ENCODE measurements around the gene EFNA4.

Gene EFNA4

GRCh38 chr1:155079487-155080311, 16.2 kb downstream of the EFNA4 start:
- TF ChIP-seq GATA3 (IDR thresholded peaks at IDR 0.05; ENCODE audit: low read depth, low read length) (no peak), GATA2 (IDR thresholded peaks at IDR 0.05; ENCODE audit: low read depth, low read length) (no peak)

- TF ChIP-seq GATA2 (IDR thresholded peaks at IDR 0.05; ENCODE audit: low read depth, low read length) (no peak), GATA3 (IDR thresholded peaks at IDR 0.05; ENCODE audit: low read depth, low read length) (no peak)
These were observed 17.0 kb downstream of the EFNA4 start for GRCh38 chr1:155080312-155081228.

GRCh38 chr1:155081472-155082300, 18.1 kb downstream of the EFNA4 start:
- TF ChIP-seq GATA3 (IDR thresholded peaks at IDR 0.05; ENCODE audit: low read depth, low read length) (no peak), GATA2 (IDR thresholded peaks at IDR 0.05; ENCODE audit: low read depth, low read length) (no peak)

DNA sequence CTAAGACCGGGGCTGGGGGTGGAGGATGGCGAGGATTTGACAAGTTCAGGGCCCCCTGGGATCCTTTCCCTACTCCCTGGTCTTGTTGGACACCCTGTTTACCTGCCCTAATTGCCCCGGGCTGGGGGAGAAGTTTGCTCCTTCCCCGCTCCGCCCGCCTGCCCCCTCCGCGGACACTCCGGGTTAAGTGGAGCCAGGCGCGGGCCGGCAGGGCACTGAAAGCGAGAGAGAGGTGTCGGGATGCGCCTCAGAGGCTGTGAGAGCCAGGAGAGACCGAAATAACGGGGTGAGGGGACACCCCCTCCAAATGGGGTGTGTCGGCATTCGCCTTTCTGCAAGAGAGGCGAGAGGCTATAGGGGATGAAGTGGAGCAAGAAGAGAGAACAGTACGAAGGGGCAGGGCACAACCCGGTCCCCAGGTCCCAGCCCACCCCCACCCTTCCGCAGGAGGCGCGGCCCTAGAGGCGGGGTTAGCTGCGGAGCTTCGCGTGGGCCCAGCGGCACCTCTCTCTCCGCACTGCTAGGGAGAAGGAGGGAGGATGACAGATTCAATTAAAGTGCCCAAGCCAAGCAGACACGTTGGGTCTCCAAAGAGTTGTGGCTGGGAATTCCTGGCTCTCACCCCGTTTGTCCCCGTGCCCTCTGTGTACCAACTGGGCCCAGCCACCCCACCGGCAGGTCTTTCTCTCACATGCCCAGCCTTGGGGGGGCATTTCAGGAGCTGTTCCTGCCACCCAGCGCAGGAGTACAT, 18.9 kb downstream of the EFNA4 start:
- TF ChIP-seq GATA2 (IDR thresholded peaks at IDR 0.05; ENCODE audit: low read depth, low read length) = no peak

GRCh38 chr1:155083052-155083541, 19.6 kb downstream of the EFNA4 start:
- TF ChIP-seq GATA3 (IDR thresholded peaks at IDR 0.05; ENCODE audit: low read depth, low read length) (no peak), GATA2 (IDR thresholded peaks at IDR 0.05; ENCODE audit: low read depth, low read length) (no peak)

DNA sequence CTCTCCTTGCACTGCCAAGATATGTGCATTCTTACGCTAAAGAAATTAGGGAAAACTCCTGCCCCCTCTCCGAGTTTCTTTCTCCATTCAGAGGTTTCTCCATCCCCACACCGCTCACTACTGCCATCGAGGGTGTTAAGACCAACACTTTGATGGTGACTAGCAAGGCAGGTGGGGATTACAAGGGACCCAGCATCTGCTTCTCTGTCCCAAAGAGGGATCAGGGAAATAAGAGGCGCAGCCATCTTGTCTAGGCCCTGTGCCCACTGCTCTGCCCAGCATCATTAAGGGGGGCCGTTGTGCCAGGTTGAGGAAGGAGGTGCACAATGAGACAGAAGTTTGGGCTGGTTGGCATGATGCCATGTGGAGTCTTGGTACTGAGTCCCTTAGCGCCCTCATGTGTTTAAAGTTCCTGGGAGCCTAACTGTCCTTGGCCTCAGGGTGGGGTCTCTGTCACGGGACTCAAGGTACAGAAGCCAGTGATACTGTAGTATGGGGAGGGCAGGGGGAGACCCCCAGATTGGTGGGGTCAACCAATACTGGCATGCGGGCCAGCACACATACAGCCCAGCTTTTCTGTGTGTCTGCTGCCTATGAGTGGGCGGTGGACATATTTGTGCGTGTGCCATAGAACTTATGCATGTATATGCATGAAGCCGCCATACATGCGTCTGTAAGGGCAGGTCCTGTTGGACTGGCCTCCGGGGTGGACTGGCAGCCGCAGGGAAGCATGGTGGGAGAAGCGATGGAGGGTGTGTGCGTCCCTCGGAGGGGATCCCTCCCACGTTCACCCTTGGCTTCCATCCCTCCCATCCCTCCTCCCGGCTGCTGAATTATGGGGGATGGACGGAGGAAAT, 20.6 kb downstream of the EFNA4 start:
- TF ChIP-seq GATA2 (IDR thresholded peaks at IDR 0.05; ENCODE audit: low read depth, low read length) (no peak), GATA3 (IDR thresholded peaks at IDR 0.05; ENCODE audit: low read depth, low read length) (no peak)

- no peak for TF ChIP-seq GATA3 (IDR thresholded peaks at IDR 0.05; ENCODE audit: low read depth, low read length)
- no peak; the same call in 1 of the 2 replicates for TF ChIP-seq GATA2 (IDR thresholded peaks at IDR 0.05; ENCODE audit: low read depth, low read length)
These were observed 21.4 kb downstream of the EFNA4 start for GRCh38 chr1:155084722-155085503.

GRCh38 chr1:155085504-155086127, 22.1 kb downstream of the EFNA4 start:
- TF ChIP-seq GATA3 (IDR thresholded peaks at IDR 0.05; ENCODE audit: low read depth, low read length) = no peak
- TF ChIP-seq GATA2 (IDR thresholded peaks at IDR 0.05; ENCODE audit: low read depth, low read length) = no peak

DNA sequence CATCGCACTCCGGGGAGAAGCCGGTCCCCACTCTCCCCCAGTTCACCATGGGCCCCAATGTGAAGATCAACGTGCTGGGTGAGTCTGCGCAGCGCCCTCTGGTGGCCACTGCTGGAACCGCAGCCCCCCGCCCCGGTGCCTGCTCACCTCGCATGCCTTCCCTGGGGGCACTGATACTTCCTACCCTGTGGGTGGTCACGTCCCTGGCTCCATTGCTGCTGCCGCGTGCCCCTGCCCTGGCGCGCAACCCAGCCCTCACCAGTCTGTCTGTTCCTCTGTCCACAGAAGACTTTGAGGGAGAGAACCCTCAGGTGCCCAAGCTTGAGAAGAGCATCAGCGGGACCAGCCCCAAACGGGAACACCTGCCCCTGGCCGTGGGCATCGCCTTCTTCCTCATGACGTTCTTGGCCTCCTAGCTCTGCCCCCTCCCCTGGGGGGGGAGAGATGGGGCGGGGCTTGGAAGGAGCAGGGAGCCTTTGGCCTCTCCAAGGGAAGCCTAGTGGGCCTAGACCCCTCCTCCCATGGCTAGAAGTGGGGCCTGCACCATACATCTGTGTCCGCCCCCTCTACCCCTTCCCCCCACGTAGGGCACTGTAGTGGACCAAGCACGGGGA, 22.7 kb downstream of the EFNA4 start:
- no peak for TF ChIP-seq GATA2 (IDR thresholded peaks at IDR 0.05; ENCODE audit: low read depth, low read length)
- TF ChIP-seq GATA3 (IDR thresholded peaks at IDR 0.05; ENCODE audit: low read depth, low read length) = no peak

DNA sequence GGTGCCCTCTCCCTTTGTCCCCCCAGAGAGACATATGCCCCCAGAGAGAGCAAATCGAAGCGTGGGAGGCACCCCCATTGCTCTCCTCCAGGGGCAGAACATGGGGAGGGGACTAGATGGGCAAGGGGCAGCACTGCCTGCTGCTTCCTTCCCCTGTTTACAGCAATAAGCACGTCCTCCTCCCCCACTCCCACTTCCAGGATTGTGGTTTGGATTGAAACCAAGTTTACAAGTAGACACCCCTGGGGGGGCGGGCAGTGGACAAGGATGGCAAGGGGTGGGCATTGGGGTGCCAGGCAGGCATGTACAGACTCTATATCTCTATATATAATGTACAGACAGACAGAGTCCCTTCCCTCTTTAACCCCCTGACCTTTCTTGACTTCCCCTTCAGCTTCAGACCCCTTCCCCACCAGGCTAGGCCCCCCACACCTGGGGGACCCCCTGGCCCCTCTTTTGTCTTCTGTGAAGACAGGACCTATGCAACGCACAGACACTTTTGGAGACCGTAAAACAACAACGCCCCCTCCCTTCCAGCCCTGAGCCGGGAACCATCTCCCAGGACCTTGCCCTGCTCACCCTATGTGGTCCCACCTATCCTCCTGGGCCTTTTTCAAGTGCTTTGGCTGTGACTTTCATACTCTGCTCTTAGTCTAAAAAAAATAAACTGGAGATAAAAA, 23.5 kb downstream of the EFNA4 start:
- TF ChIP-seq GATA3 (IDR thresholded peaks at IDR 0.05; ENCODE audit: low read depth, low read length) = no peak
- no peak for TF ChIP-seq GATA2 (IDR thresholded peaks at IDR 0.05; ENCODE audit: low read depth, low read length)
